ENCODE results near the gene CCDC192.
"Not testable (repeated sequence)": the region's sequence is repeated elsewhere in the genome, so short reads cannot be mapped to it uniquely, and the experiment has no call there.

Gene CCDC192

DNA sequence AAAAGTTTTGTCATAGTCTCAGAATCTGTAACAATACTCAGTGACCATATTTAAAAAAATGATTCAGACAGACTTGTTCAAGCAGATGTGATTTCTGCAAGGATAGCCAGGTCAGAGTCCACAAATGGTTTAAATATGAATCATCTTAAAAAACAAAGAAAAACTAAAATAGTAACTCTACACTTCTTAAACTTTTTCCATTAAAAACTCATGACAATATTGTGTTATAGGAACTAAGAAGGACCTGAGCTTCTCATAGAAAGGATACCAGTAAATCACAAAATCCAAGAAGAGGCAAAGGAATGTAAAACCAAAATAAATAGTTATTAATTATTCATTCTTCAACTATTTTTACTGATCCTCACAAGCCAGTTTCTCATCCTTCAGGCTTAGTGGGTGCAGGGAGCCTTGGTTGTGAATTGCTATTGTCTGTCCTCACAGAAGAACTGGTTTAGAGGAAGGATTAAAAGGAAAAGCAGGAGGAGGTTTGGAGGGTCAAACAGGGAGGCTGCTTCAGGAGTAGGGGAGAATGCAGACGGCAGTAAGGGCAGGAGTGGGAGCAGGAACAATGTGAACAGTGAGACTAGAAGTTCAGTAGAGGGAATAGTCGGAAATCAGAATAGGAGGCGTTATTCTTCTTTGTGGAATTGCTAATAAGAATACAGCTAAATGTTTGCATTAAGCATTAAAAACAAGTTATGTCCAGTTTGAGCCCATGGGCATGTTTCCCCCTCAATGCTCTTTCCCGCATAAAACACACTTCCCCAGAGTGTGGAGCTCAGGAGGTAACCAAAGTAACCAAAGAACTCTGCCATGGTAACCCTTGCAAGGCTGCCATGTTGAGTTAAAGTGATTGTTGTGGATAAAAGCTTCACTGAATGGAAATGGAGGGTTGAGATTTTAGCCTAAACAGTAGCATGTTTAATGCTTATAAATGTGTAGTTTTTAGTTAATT is 110.7 kb downstream of the CCDC192 start:
- no peak for DNase-seq

- DNase-seq = no peak
These were observed 111.4 kb downstream of the CCDC192 start for GRCh38 chr5:127814588-127814973.

DNA sequence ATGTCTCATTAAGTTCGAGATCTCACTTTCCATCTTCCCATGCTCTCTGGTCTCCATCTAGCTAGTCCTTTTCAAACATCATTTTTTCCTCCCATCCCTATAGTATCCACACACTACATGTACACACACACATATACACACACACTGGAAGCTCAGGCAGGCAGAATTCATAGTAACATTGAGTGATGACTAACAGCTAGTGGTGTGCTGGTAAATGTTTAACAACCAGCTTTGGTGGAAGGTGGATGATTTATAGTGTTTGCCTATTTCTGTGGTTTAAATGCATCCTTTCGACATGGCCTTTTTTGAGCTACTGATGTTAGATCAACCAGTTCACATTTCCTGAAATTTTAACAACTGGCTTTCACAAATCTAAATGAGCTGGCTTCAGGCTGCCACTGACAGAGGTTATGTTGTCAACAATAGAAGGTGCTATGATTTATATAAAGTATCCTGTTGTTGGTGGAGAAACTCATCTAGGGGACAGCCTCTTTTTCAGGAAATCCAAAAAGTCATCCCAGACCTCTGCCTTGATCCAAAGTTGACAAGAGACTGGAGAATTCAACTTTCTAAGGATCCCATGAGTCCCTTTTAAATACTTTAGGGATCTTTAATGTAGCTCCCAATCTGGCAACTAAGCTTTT is 117.8 kb downstream of the CCDC192 start:
- no peak for DNase-seq

GRCh38 chr5:127821896-127822295 is 118.7 kb downstream of the CCDC192 start:
- no peak for DNase-seq

DNA sequence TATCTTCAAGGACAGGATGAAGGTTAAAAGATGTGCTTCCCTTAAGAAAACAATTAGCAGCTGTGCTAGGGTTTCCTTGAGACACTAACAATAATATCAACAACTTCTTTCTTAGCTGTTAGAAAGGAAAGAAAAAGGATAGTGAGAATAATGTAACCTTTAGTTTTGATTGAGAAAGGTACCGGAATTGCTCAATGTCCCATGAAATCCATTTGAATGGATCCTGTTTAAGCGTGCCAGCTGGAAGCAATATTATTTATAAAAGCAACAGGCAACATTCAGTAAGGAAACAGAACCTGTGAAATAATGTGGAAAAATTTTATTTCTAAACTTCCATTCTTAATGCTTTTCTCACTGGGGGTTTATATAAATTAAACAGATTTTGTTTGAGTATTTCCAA is 120.9 kb downstream of the CCDC192 start:
- DNase-seq = no peak

GRCh38 chr5:127826011-127826410 is 122.8 kb downstream of the CCDC192 start:
- no peak for DNase-seq

GRCh38 chr5:127827451-127827850 is 124.3 kb downstream of the CCDC192 start:
- no peak for DNase-seq

DNA sequence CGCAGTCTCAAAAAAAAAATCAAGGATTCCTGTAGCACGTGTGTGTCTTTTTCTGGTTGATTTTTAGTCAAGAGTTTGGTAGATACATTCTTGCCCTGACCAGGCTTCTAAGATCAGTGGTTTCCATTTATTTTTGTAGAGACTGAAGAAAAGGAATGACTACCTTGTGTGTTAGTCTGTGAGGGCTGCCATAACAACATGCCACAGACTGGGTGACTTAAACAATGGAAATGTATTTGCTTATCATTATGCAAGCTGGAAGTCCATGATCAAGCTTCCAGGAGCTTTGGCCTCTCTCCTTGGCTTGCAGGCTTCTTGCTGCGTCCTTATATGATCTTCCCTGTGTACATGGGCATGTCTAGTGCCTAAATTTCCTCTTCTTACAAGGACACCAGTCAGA is 127.0 kb downstream of the CCDC192 start:
- no peak for DNase-seq

DNA sequence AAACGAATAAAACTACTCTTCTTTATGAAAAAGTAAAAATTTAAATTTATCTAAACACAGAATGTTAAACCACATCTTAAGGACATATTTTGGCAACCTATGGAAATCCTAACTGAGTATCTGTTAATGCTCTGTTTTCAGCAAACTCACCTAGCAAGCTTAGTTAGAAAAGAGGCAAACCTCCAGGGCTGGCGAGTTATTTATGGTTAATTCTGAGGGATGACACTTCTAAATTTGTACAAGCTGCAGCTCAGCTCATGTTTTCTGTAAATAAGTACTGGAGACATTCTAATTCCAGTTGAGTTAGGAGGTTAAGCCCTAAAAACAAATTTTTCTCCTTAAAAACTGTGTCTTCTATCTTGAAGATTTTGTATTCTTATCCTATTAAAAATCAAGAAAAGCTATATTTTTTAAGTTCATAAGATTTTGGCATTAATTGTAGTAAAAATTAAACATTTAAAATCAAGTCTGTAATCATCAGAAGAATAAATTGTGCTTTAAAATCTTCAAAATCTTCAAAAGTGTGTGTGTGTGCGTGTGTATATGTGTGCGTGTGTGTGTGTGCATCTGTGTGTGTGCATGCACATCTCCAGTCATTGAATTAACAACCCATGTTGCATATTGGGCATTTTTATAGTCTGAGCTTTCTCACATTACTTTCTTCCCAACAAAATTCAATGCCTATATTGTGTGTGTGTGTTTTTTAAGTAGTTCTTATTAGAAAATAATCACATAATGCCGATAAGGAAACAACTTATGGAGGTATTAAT is 127.8 kb downstream of the CCDC192 start:
- no peak for DNase-seq

DNA sequence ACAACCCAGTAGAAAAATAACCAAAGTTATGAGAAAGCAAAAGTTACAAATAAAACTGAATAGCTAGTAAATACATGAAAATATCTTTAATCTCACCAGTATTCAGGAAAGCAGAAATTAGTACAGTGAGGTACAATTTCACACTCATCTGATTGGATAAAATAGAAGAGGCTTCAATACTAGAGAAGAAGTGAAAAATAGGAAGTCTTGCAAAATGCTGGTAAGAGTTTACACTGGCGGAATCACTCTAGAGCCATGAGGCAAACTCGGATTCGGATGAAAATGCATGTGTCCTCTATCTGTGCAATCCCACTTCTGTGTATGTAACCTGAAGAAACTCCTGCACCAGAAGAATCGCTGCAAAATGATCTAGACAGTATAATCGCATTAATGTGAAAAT is 128.9 kb downstream of the CCDC192 start:
- DNase-seq = no peak

GRCh38 chr5:127834094-127834531 is 130.9 kb downstream of the CCDC192 start:
- no peak for DNase-seq

DNA sequence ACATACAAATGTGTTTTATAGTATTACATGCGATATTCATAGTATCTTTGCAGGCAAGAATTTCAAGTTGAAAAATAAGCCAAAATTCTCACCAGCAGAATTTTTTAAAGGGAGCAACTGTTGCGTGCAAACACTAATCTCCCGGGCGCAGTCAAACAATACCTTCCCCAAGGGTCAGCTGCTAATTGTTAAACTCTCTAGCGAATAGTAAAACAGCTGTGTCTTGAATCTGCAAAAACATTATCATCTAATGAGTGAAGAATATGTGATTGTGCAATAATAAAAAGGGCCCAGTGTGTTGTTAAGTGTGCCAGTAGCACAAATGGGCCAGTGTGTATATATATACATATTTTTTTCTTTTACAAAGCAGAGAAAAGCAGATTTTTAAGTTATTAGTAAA is 131.4 kb downstream of the CCDC192 start:
- DNase-seq = no peak

DNA sequence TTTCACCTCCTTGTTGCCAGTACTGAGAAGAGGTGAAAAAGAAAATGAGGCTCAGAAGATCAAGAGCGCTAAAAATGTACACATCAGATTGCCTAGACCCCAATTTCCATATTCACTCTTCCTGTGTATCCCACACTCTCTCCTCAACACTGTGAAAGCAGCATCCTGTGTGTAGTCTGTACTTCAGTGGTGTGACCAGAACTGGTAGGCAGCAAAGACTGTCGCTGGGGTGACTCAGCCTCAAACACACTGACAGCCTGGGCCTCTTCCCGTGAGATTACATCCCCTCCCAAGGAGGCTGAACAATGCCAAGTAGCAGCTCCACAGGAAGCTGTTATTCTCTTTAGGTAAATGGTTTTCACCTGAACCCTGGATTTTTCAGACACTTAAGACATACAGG is 135.5 kb downstream of the CCDC192 start:
- DNase-seq = no peak

- no peak for DNase-seq
These were observed 135.9 kb downstream of the CCDC192 start for GRCh38 chr5:127839072-127839471.

DNA sequence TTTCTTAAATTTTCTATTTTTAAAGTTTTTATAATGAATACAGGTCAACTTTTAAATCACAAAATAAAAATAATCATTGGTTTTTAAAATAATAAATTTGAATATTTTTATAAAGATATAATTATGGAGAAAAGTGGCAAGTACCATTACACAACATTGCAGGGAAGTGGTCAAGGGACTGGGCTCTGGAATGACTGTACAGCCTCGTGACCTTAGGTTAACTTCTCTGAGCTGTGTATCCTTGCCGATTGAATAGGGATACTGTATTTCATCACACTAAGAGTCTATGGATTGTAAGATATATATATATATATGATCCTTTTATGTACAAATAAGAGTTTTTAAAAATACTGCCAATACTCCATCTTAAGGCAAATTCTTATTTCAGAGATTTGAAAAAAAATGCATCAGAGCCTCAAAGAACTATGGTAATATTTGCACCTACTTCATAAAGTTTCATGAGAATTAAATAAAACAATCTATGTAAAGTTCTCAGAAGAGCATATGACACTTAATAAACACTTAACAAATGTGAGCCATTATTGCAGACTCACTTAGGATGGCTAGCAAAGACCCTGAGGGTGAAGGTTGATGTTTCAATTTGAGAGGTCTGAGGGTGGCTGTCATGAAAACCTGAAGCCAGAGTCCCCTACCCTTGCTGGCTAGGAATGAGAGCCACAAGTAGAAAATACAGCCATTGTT is 136.5 kb downstream of the CCDC192 start:
- DNase-seq = no peak

GRCh38 chr5:127840198-127840524 is 137.0 kb downstream of the CCDC192 start:
- no peak for DNase-seq

DNA sequence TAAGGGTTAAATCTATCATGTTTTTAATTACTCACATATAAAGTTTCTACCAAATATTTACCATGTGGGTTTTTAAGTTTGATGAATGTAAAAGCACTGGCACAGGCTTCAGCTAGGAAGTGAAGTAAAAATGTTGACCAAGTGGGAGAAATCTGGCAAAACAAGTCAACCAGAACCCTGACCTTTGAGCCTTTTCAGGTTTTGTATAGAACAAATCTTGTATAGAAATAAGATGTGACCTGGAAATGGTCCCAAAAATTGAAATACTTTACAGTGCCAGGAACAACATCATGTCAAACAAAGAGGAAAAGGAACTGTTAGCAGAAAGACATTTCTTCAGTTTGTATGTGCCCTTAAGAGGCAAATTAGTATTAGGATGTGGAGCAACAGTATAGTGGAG is 137.6 kb downstream of the CCDC192 start:
- DNase-seq = no peak

GRCh38 chr5:127844581-127845021 is 141.4 kb downstream of the CCDC192 start:
- no peak for DNase-seq

GRCh38 chr5:127846884-127847283 is 143.7 kb downstream of the CCDC192 start:
- DNase-seq = no peak

GRCh38 chr5:127847641-127848040 is 144.4 kb downstream of the CCDC192 start:
- DNase-seq = not testable (repeated sequence)

DNA sequence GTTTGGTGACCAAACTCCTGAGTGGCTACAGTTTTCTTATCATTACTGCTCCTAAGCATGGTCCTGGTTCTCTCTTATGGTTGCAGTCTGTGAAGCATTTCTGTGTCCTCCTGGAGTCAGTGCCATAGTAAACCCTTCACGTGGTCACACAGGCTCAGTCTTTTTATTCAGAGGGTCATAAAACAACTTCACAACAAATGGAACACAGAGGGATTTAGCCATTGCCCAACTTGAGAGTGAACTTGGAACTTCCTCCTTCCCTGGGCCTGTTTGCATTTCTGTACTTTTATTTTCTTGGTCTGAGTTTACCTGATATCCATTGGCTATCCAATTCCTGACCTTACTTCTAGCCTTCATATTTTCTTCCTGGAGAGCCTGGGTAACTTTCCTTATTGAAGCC is 144.9 kb downstream of the CCDC192 start:
- DNase-seq = no peak

- DNase-seq = no peak
These were observed 146.2 kb downstream of the CCDC192 start for GRCh38 chr5:127849408-127849807.

DNA sequence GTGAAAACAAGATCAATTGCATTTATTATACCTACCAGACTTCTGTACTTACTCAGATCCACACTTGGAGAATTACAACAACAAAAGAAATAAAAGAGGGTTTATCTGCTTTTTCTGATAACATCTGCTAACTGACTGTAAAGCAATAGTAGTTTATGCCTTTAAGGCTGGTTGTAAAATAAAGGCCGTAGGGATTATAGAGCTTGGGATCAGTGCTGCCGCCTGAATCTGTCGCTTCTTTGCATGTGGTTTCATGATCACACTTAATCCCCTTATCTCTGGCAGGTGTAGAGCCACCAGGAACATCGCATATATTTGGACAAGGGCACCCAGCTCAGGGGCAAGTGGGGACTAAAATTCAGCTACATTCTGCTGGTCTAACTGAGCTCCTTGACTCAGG is 146.7 kb downstream of the CCDC192 start:
- no peak for DNase-seq

All from activated naive CD4-positive, alpha-beta T cell (primary cell).